ENCODE data around the gene COL18A1.

DNA sequence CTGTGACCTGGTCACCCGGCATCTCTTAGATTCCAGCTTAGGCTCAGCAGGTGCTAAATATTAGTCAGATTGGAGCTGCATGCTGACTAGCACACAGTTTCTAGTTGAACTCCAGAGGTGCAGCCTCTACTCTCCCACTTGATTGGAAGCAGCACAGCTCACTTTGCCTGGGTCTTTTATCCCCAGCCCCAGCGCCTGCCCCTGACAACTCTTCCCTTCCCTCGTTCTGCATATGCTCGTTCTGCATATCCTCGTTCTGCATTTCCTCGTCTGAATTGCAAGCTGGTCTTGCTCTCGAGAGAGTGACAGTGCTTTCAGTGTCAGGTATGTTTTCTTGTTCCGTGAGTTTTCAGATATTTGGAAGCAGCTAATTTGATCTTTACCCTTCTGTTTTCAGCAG is 11.7 kb downstream of the COL18A1 start:
- no peak for TF ChIP-seq KDM5A (IDR thresholded peaks at IDR 0.05)
- no peak for TF ChIP-seq EP300 (IDR thresholded peaks at IDR 0.05)
- no peak for TF ChIP-seq POLR2A (IDR thresholded peaks at IDR 0.05; ENCODE audit: low read length)

Data from A549 (cell line).